K562 (cell line): ENCODE data around the gene NUSAP1. TPM values are rescaled to one million over a fixed set of nuclear protein-coding genes. Genes with fewer than 3 reads are reported as not detected.
A peak's percentile ranks its signal among the peaks of the same experiment; 100 is the strongest.

Experiments
- ASH1L ChIP-seq: fragments of 450-650 bp; IDR thresholded peaks from 2 replicates; pipeline ENCODE4 v1.6.1; 2018; ENCODE audit warnings: borderline replicate concordance, mild to moderate bottlenecking, low read depth; ENCODE audit not compliant: partially characterized antibody
- CXXC5 ChIP-seq: fragments of 250-450 bp; sonication (Bioruptor Pico); IDR thresholded peaks from 2 replicates; pipeline ENCODE4 v1.8.0; 2022; ENCODE audit warnings: inconsistent platforms, mild to moderate bottlenecking, moderate library complexity
- GABPB1 ChIP-seq: sonication (generic); formaldehyde crosslinking; IDR thresholded peaks from 2 replicates; pipeline ENCODE4 v1.8.0; 2022; ENCODE audit warnings: mild to moderate bottlenecking, missing genetic modification reagents
- HCFC1 ChIP-seq: IDR thresholded peaks from 2 replicates; pipeline ENCODE4 v1.6.1; 2012; ENCODE audit warnings: low read depth, low read length, improper control_type of control experiment
- MYC ChIP-seq, 2 experiments: fragments of 250-450 bp in 1 of 2; sonication (Bioruptor Pico) in 1 of 2; IDR thresholded peaks; 2 replicates each; pipeline versions ENCODE4 v1.5.1 to v1.6.1; 2012 to 2021; ENCODE audit warnings: low read depth in 2 of 2, borderline replicate concordance in 1 of 2, improper control_type of control experiment in 1 of 2, low read length in 1 of 2, mild to moderate bottlenecking in 1 of 2, moderate library complexity in 1 of 2
- polyA plus RNA-seq, 8 experiments: library from polyadenylated mRNA; depleted of rRNA in 4 of 8; stranded (reverse) in 5 of 8; unstranded in 3 of 8; fragments of >200 nt; fragmentation: Nextera tagmentation in 2 of 8; fragmentation: Illumina TruSeq in 1 of 8; extraction: Ambion mirVana in 2 of 8; extraction: Trizol in 1 of 8; gene quantifications; 2 replicates each; pipeline versions ENCODE4 v1.2.1 to v1.2.3, GENCODE V29; 2011 to 2014; ENCODE audit warnings: inconsistent platforms in 1 of 8, missing spikeins in 1 of 8
- total RNA-seq, 7 experiments: library from RNA; depleted of rRNA in 6 of 7; stranded (reverse); fragments of >200 nt in 6 of 7; fragmentation: Illumina TruSeq in 2 of 7; extraction: Trizol in 2 of 7; gene quantifications; 2 replicates each; pipeline versions ENCODE4 v1.2.1 to v1.2.3, GENCODE V29; 2011 to 2021; ENCODE audit warnings: low replicate concordance in 1 of 7
- TF ChIP-seq, protein P1 (sequence below), 2 experiments: fragments of 450-650 bp; formaldehyde crosslinking in 1 of 2; IDR thresholded peaks; 2 replicates each; pipeline versions ENCODE4 v1.4.0 to v1.6.1; 2014 to 2020; ENCODE audit warnings: mild to moderate bottlenecking in 2 of 2, borderline replicate concordance in 1 of 2, low read depth in 1 of 2
- TF ChIP-seq, protein P2 (sequence below): sonication (generic); formaldehyde crosslinking; IDR thresholded peaks from 2 replicates; pipeline ENCODE4 v1.8.1; 2023; ENCODE audit warnings: missing genetic modification reagents, mild to moderate bottlenecking, borderline replicate concordance
- TF ChIP-seq, protein P3 (sequence below): sonication (generic); formaldehyde crosslinking; IDR thresholded peaks from 2 replicates; pipeline ENCODE4 v1.8.1; 2023; ENCODE audit warnings: mild to moderate bottlenecking, missing genetic modification reagents, moderate library complexity
- TF ChIP-seq, protein P4 (sequence below): fragments of 250-450 bp; sonication (Bioruptor Pico); IDR thresholded peaks from 2 replicates; pipeline ENCODE4 v1.8.0; 2022; ENCODE audit warnings: moderate library complexity, mild to moderate bottlenecking, inconsistent platforms

NUSAP1 gene
- total and polyA plus RNA-seq, 9 of the 15 experiments (the other 6 are each of a cell fraction or from before 2014, with no cell fraction given) = 119 to 266 (median 227) TPM

DNA sequence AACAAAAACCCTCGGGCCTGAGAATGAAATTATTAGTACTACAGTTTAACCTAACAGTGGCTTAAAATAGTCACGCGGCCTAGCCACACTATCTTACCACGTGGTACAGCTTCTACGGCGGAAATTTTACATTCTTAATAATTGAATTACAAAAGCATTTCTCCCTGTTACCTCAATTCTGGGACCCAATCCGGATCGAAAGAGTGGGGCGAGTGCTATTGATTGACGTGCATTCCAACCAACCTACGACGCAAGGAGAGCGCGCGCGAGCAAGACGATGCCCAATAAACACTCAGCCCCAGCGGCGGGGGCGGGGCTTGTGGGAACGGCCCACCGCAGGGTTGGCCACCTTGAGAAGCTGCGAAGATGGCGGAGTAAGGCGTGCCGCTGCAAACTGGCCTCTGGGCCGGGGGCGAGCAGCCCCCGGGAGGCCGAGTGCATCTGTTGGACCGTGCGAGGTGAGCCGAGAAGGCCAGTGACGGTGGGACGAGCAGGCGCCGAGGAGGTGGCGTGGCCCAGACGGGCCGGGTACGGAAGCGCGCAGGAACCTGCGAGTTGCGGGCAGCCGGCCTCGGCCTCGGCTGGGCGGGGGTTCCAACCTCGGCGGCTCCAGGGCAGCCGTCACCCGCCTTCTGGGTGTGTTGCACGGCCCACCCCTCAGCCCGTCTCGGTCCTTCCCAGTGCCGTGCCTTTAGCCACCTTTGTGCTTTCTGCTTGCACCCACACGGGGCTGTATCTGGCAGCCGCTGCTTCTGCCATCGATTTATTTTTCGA lies 48.8 kb upstream of the NUSAP1 start (continued):
- TF ChIP-seq, protein P1, sequence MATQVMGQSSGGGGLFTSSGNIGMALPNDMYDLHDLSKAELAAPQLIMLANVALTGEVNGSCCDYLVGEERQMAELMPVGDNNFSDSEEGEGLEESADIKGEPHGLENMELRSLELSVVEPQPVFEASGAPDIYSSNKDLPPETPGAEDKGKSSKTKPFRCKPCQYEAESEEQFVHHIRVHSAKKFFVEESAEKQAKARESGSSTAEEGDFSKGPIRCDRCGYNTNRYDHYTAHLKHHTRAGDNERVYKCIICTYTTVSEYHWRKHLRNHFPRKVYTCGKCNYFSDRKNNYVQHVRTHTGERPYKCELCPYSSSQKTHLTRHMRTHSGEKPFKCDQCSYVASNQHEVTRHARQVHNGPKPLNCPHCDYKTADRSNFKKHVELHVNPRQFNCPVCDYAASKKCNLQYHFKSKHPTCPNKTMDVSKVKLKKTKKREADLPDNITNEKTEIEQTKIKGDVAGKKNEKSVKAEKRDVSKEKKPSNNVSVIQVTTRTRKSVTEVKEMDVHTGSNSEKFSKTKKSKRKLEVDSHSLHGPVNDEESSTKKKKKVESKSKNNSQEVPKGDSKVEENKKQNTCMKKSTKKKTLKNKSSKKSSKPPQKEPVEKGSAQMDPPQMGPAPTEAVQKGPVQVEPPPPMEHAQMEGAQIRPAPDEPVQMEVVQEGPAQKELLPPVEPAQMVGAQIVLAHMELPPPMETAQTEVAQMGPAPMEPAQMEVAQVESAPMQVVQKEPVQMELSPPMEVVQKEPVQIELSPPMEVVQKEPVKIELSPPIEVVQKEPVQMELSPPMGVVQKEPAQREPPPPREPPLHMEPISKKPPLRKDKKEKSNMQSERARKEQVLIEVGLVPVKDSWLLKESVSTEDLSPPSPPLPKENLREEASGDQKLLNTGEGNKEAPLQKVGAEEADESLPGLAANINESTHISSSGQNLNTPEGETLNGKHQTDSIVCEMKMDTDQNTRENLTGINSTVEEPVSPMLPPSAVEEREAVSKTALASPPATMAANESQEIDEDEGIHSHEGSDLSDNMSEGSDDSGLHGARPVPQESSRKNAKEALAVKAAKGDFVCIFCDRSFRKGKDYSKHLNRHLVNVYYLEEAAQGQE (IDR thresholded peaks at IDR 0.05; ENCODE audit: borderline replicate concordance) = 0 out of 2 replicates have a peak, but pooled peaks have one; percentile 23
- TF ChIP-seq, protein P1 (CRISPR knock-in tag; IDR thresholded peaks at IDR 0.05; ENCODE audit: low read depth) = peak; percentile 52; the same call in 1 of the 2 replicates
- TF ChIP-seq GABPB1 (peak; percentile 51; the same call in 1 of the 2 replicates), CXXC5 (CRISPR knock-in tag) (peak; percentile 97), ASH1L (peak; percentile 96), HCFC1 (0 out of 2 replicates have a peak, but pooled peaks have one; percentile 10), MYC (IDR thresholded peaks at IDR 0.05; ENCODE audit: low read depth, low read length) (peak; percentile 96), MYC (CRISPR knock-in tag; IDR thresholded peaks at IDR 0.05; ENCODE audit: borderline replicate concordance, low read depth) (no peak; the same call in 1 of the 2 replicates)
- TF ChIP-seq, protein P2, sequence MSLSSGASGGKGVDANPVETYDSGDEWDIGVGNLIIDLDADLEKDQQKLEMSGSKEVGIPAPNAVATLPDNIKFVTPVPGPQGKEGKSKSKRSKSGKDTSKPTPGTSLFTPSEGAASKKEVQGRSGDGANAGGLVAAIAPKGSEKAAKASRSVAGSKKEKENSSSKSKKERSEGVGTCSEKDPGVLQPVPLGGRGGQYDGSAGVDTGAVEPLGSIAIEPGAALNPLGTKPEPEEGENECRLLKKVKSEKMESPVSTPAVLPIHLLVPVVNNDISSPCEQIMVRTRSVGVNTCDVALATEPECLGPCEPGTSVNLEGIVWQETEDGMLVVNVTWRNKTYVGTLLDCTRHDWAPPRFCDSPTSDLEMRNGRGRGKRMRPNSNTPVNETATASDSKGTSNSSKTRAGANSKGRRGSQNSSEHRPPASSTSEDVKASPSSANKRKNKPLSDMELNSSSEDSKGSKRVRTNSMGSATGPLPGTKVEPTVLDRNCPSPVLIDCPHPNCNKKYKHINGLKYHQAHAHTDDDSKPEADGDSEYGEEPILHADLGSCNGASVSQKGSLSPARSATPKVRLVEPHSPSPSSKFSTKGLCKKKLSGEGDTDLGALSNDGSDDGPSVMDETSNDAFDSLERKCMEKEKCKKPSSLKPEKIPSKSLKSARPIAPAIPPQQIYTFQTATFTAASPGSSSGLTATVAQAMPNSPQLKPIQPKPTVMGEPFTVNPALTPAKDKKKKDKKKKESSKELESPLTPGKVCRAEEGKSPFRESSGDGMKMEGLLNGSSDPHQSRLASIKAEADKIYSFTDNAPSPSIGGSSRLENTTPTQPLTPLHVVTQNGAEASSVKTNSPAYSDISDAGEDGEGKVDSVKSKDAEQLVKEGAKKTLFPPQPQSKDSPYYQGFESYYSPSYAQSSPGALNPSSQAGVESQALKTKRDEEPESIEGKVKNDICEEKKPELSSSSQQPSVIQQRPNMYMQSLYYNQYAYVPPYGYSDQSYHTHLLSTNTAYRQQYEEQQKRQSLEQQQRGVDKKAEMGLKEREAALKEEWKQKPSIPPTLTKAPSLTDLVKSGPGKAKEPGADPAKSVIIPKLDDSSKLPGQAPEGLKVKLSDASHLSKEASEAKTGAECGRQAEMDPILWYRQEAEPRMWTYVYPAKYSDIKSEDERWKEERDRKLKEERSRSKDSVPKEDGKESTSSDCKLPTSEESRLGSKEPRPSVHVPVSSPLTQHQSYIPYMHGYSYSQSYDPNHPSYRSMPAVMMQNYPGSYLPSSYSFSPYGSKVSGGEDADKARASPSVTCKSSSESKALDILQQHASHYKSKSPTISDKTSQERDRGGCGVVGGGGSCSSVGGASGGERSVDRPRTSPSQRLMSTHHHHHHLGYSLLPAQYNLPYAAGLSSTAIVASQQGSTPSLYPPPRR (CRISPR knock-in tag) = 0 out of 2 replicates have a peak, but pooled peaks have one; percentile 38
- TF ChIP-seq, protein P3, sequence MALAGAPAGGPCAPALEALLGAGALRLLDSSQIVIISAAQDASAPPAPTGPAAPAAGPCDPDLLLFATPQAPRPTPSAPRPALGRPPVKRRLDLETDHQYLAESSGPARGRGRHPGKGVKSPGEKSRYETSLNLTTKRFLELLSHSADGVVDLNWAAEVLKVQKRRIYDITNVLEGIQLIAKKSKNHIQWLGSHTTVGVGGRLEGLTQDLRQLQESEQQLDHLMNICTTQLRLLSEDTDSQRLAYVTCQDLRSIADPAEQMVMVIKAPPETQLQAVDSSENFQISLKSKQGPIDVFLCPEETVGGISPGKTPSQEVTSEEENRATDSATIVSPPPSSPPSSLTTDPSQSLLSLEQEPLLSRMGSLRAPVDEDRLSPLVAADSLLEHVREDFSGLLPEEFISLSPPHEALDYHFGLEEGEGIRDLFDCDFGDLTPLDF (CRISPR knock-in tag) = peak; percentile 90
- TF ChIP-seq, protein P4, sequence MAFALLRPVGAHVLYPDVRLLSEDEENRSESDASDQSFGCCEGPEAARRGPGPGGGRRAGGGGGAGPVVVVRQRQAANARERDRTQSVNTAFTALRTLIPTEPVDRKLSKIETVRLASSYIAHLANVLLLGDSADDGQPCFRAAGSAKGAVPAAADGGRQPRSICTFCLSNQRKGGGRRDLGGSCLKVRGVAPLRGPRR (CRISPR knock-in tag) = 0 out of 2 replicates have a peak, but pooled peaks have one; percentile 43
